Measurements from ENCODE around the gene JPH2. TPM values are rescaled to one million over a fixed set of nuclear protein-coding genes. Genes with fewer than 3 reads are reported as not detected.
A peak's percentile ranks its signal among the peaks of the same experiment; 100 is the strongest.

JPH2 gene
- total RNA-seq, 1 donor from 2014 or later, result 0.12 TPM

DNA sequence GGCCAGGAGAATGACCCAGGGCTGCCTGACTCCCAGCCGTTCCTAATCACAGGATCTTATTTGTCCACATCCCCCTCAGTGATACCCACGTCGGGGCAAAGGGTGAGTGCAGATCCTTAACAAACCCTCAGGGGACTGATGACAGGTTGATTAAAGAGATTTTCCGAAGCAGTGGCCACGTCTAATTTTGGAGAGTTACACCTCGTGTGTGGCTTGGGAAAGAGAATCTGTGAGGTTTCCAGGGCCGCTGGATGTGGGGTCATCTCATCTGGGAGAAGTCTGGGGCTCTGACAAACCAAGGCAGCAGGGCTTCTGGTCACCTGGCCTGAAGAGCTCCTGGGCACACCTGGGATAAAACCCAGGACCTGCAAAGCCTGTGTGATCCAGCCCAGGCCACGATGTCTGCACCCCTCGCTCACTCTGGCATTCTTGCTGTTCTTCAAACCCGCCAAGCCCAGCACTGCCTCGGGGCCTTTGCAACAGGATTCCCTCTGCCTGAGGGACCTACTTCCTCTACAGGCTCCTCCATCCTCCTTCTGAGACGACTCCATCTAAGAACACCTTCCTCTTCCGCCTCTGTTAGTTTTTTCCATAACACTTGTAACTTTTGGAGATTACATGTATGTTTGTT, 4.7 kb downstream of the JPH2 start:
- Mint-ChIP-seq H3K4me3 (ENCODE audit: low read depth) (no peak overlapping the region), H3K36me3 (ENCODE audit: insufficient read depth) (no peaks in the 10 kb centered on the region), H3K27me3 (peaks cover 14% of the 10 kb centered on the region), H3K9me3 (ENCODE audit: low read depth) (no peaks in the 10 kb centered on the region), H3K4me1 (ENCODE audit: low read depth) (peaks cover 13% of the 10 kb centered on the region), H3K27ac (no peak overlapping the region)
- TF ChIP-seq, protein P1, sequence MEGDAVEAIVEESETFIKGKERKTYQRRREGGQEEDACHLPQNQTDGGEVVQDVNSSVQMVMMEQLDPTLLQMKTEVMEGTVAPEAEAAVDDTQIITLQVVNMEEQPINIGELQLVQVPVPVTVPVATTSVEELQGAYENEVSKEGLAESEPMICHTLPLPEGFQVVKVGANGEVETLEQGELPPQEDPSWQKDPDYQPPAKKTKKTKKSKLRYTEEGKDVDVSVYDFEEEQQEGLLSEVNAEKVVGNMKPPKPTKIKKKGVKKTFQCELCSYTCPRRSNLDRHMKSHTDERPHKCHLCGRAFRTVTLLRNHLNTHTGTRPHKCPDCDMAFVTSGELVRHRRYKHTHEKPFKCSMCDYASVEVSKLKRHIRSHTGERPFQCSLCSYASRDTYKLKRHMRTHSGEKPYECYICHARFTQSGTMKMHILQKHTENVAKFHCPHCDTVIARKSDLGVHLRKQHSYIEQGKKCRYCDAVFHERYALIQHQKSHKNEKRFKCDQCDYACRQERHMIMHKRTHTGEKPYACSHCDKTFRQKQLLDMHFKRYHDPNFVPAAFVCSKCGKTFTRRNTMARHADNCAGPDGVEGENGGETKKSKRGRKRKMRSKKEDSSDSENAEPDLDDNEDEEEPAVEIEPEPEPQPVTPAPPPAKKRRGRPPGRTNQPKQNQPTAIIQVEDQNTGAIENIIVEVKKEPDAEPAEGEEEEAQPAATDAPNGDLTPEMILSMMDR (IDR thresholded peaks at IDR 0.05; ENCODE audit: unreplicated experiment), result no peak
- no peak for DNase-seq (ENCODE audit: low spot score, unreplicated experiment)

DNA sequence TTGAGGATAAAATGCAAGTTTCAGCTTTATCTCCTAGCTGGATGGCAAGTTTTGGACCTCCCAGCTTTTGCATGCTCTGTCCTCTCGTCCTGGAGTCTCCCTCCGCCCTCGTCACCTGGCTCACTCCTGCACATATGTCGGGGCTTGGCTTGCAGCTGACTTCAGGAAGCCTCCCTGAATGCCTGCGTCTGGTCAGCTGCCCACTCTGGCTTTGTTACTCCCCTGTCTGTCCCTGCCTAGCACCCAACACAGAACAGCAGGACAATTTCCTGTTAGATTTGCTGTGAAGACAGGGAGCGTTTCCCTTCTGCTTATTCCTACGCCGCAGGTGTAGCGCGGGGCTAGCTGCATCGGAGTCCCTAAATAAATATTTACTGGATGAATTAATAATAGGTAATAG, 5.4 kb downstream of the JPH2 start:
- Mint-ChIP-seq H3K27ac (peak overlapping the region; percentile 69), H3K27me3 (peaks cover 14% of the 10 kb centered on the region), H3K4me1 (ENCODE audit: low read depth) (peaks cover 12% of the 10 kb centered on the region), H3K9me3 (ENCODE audit: low read depth) (no peaks in the 10 kb centered on the region), H3K36me3 (ENCODE audit: insufficient read depth) (no peaks in the 10 kb centered on the region), H3K4me3 (ENCODE audit: low read depth) (no peak overlapping the region)
- DNase-seq (ENCODE audit: low spot score, unreplicated experiment), result no peak
- TF ChIP-seq, protein P1 (IDR thresholded peaks at IDR 0.05; ENCODE audit: unreplicated experiment), result no peak

- Mint-ChIP-seq H3K27ac (no peak overlapping the region), H3K9me3 (ENCODE audit: low read depth) (no peaks in the 10 kb centered on the region), H3K4me1 (ENCODE audit: low read depth) (peaks cover 12% of the 10 kb centered on the region), H3K36me3 (ENCODE audit: insufficient read depth) (no peaks in the 10 kb centered on the region), H3K4me3 (ENCODE audit: low read depth) (no peak overlapping the region), H3K27me3 (peaks cover 17% of the 10 kb centered on the region)
- TF ChIP-seq, protein P1 (IDR thresholded peaks at IDR 0.05; ENCODE audit: unreplicated experiment), result no peak
- no peak for DNase-seq (ENCODE audit: low spot score, unreplicated experiment)
These were observed 6.2 kb downstream of the JPH2 start for GRCh38 chr20:44180814-44181213.

DNA sequence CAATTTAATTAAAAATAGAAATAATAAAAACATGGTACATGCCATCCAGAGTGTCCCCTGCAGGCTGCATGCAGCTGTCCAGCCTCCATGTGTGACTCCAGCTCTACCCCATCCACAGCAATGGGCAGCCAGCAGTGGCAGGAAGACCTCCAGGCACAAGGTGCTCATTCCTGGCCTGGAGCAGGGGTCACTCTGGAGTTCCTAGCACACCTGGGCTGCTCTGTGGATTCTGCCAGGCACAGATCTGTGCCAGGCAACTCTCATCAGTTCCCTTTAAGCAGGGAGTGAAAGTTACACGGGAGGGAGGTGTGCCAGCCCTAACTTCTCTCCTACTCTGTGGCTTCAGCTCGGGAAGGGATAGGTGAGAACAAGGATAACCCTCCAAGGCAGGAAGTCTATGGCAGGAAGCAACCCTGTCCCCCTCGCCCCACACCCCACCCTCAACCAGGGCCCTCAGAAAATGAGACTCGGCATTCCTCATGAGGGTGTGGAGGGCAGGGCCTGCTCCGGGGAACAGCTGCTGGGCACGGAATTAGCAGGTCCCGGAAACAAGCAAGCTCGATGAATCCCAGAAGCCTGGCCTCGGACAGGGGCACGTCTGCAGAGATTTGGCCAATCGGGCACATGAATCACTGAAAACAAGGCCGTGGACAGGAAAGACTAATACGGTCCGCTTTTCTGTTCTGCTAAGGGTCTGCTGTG, 10.0 kb downstream of the JPH2 start:
- Mint-ChIP-seq H3K9me3 (ENCODE audit: low read depth) (no peaks in the 10 kb centered on the region), H3K4me1 (ENCODE audit: low read depth) (peaks cover 8% of the 10 kb centered on the region), H3K27ac (no peak overlapping the region), H3K4me3 (ENCODE audit: low read depth) (no peak overlapping the region), H3K36me3 (ENCODE audit: insufficient read depth) (no peaks in the 10 kb centered on the region), H3K27me3 (peaks cover 16% of the 10 kb centered on the region)
- TF ChIP-seq, protein P1 (IDR thresholded peaks at IDR 0.05; ENCODE audit: unreplicated experiment), result no peak
- no peak for DNase-seq (ENCODE audit: low spot score, unreplicated experiment)

- Mint-ChIP-seq H3K36me3 (ENCODE audit: insufficient read depth) (no peaks in the 10 kb centered on the region), H3K27ac (no peak overlapping the region), H3K4me1 (ENCODE audit: low read depth) (no peaks in the 10 kb centered on the region), H3K4me3 (ENCODE audit: low read depth) (no peak overlapping the region), H3K9me3 (ENCODE audit: low read depth) (no peaks in the 10 kb centered on the region), H3K27me3 (peaks cover 20% of the 10 kb centered on the region)
- TF ChIP-seq, protein P1 (IDR thresholded peaks at IDR 0.05; ENCODE audit: unreplicated experiment), result no peak
- no peak for DNase-seq (ENCODE audit: low spot score, unreplicated experiment)
These were observed 11.8 kb downstream of the JPH2 start for GRCh38 chr20:44174996-44175765.

All from progenitor cell of endocrine pancreas (in vitro differentiated cells).